H1 (cell line): ENCODE results near the gene IFT20. TPM values are rescaled to one million over a fixed set of nuclear protein-coding genes. Genes with fewer than 3 reads are reported as not detected.

Experiments used
- CTBP2 ChIP-seq: IDR thresholded peaks from 2 replicates; pipeline ENCODE4 v1.7.0; 2011; ENCODE audit warnings: borderline replicate concordance, mild to moderate bottlenecking, moderate library complexity, mixed read lengths, low read length; ENCODE audit not compliant: insufficient read depth, insufficient read length
- NRF1 ChIP-seq: IDR thresholded peaks from 2 replicates; pipeline ENCODE4 v1.6.1; 2011; ENCODE audit warnings: mild to moderate bottlenecking, low read depth, low read length, improper control_type of control experiment
- POLR2AphosphoS5 ChIP-seq: IDR thresholded peaks from 2 replicates; pipeline ENCODE4 v1.6.1; 2011; ENCODE audit warnings: low read depth, low read length
- polyA plus RNA-seq, 7 experiments: library from polyadenylated mRNA; depleted of rRNA in 3 of 7; stranded (reverse) in 5 of 7; unstranded in 2 of 7; fragments of >200 nt in 5 of 7; fragments of 200-250 nt in 2 of 7; gene quantifications; 1 replicate in 5 of 7; 2 replicates in 1 of 7; 4 replicates in 1 of 7; pipeline versions ENCODE4 v1.2.1 to v1.2.3, GENCODE V29; 2011 to 2013; ENCODE audit warnings: missing spikeins in 2 of 7, mixed read lengths in 2 of 7
- total RNA-seq: library from RNA; stranded (reverse); fragmentation: NEBNext Ultra II Directional; extraction: Animal tissue kit (Norgen Biotek cat#: 25700); gene quantifications from 2 replicates; pipeline ENCODE4 v1.2.1, GENCODE V29; 2021

IFT20 gene
- total and polyA plus RNA-seq, 2 of the 8 experiments (the other 6 are each of a cell fraction or from before 2014, with no cell fraction given), result 9.0 to 21.0 TPM

DNA sequence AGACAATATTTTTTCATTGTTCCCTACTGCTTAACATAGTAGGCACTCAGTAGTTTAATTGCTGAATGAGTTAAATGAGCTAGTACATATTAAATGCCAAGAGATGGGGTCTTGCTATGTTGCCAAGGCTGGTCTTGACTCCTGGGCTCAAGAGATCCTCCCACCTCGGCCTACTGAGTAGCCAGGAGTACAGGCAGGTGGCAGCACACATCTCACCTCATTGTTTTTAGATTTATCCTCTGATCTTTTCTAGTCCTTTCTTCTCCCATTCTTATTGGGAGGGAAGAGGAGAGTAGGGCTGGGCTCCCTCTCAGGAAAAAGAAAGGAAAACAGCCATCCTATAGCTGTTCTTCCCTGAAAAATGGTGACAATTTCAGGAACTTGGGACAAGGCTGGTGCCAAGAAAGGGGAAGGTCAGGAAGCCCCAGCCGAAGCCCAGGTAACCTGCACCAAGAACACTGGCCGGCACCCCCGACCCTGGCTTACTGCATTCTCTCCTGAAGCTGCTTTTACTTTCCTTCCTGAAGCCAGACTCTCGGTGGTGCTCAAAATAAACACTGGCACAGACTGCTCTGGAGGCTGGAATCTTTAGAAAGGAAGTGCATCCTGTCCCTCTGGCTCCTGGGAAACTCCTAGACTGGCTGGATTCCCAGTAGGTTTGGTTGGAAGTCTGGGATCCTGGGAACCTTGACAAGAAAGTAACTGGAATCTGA is 2.9 kb upstream of the IFT20 start (continued):
- no peak for TF ChIP-seq NRF1
- TF ChIP-seq CTBP2, result no peak
- no peak for TF ChIP-seq POLR2AphosphoS5
